GM21717 (cell line): ENCODE data around the gene SSBP1.
"Not testable (repeated sequence)": the region's sequence is repeated elsewhere in the genome, so short reads cannot be mapped to it uniquely, and the experiment has no call there.

Experiments used
- ATAC-seq: cut with Tn5 transposase; IDR thresholded peaks from one replicate; pipeline ENCODE4 v1.9.1; 2021; ENCODE audit warnings: mild to moderate bottlenecking, moderate library complexity; ENCODE audit not compliant: unreplicated experiment

Gene SSBP1

GRCh38 chr7:141709318-141709717 is 28.8 kb upstream of the SSBP1 start:
- ATAC-seq = no peak

- no peak for ATAC-seq
These were observed 28.4 kb upstream of the SSBP1 start for GRCh38 chr7:141709749-141710148.

GRCh38 chr7:141710301-141710700 is 27.9 kb upstream of the SSBP1 start:
- no peak for ATAC-seq

GRCh38 chr7:141712603-141713255 is 25.4 kb upstream of the SSBP1 start:
- no peak for ATAC-seq

GRCh38 chr7:141713890-141714289 is 24.3 kb upstream of the SSBP1 start:
- no peak for ATAC-seq

GRCh38 chr7:141714571-141714970 is 23.6 kb upstream of the SSBP1 start:
- ATAC-seq = no peak

- no peak for ATAC-seq
These were observed 23.1 kb upstream of the SSBP1 start for GRCh38 chr7:141715018-141715417.

- ATAC-seq = no peak
These were observed 22.1 kb upstream of the SSBP1 start for GRCh38 chr7:141715794-141716689.

- no peak for ATAC-seq
These were observed 20.7 kb upstream of the SSBP1 start for GRCh38 chr7:141717450-141717849.

GRCh38 chr7:141722529-141722928 is 15.6 kb upstream of the SSBP1 start:
- no peak for ATAC-seq

- ATAC-seq = no peak
These were observed 9.1 kb upstream of the SSBP1 start for GRCh38 chr7:141729020-141729419.

GRCh38 chr7:141731476-141732149 is 6.5 kb upstream of the SSBP1 start:
- no peak for ATAC-seq

GRCh38 chr7:141737118-141737835 is 881 bp upstream of the SSBP1 start:
- ATAC-seq = no peak

- ATAC-seq = no peak
These were observed 445 bp downstream of the SSBP1 start for GRCh38 chr7:141738592-141739013.

GRCh38 chr7:141739250-141739649 is 1.1 kb downstream of the SSBP1 start:
- no peak for ATAC-seq

- ATAC-seq = no peak
These were observed 4.1 kb downstream of the SSBP1 start for GRCh38 chr7:141742229-141742628.

GRCh38 chr7:141744131-141744530 is 6.0 kb downstream of the SSBP1 start:
- no peak for ATAC-seq

GRCh38 chr7:141748396-141748795 is 10.2 kb downstream of the SSBP1 start:
- ATAC-seq = no peak

GRCh38 chr7:141751904-141752303 is 13.7 kb downstream of the SSBP1 start:
- ATAC-seq = not testable (repeated sequence)

GRCh38 chr7:141752634-141753033 is 14.5 kb downstream of the SSBP1 start:
- no peak for ATAC-seq

GRCh38 chr7:141754939-141755338 is 16.8 kb downstream of the SSBP1 start:
- ATAC-seq = no peak
